DND-41 (cell line): ENCODE data around the gene CBLN2.

Experiments used
- ATAC-seq: fragments of 200-7000 bp; cut with Tn5 transposase; 3 replicates; pipeline ENCODE4 v1.9.1; 2021; ENCODE audit warnings: low read depth; ENCODE audit not compliant: insufficient read depth
- DNase-seq: peaks from one replicate; pipeline ENCODE4 v3.0.0-alpha.2; 2020
- H2AFZ ChIP-seq: 2 replicates; pipeline ENCODE4 v1.6.0; 2012; ENCODE audit warnings: low read depth, low read length
- H3K27ac ChIP-seq: 2 replicates; pipeline ENCODE4 v1.5.1; 2012; ENCODE audit warnings: low read length, inconsistent platforms
- H3K27me3 ChIP-seq: fragments of 200-600 bp; sonication (generic); 2 replicates; pipeline ENCODE4 v1.6.0; 2012; ENCODE audit warnings: low read length, mild to moderate bottlenecking, inconsistent platforms; ENCODE audit not compliant: insufficient read depth, poor library complexity
- H3K36me3 ChIP-seq: 2 replicates; pipeline ENCODE4 v1.5.1; 2012; ENCODE audit warnings: low read length, inconsistent platforms; ENCODE audit not compliant: insufficient read depth
- H3K4me1 ChIP-seq: 2 replicates; pipeline ENCODE4 v1.5.1; 2012; ENCODE audit warnings: mild to moderate bottlenecking, low read length; ENCODE audit not compliant: insufficient read depth
- H3K4me2 ChIP-seq: 2 replicates; pipeline ENCODE4 v1.6.0; 2012; ENCODE audit warnings: mild to moderate bottlenecking, moderate library complexity, low read length, inconsistent platforms; ENCODE audit not compliant: insufficient read depth
- H3K4me3 ChIP-seq, 2 experiments: fragments of 200-600 bp in 1 of 2; shearing (Covaris generic) in 1 of 2; 2 replicates each; pipeline ENCODE4 v1.5.1; 2012 to 2016; ENCODE audit warnings: inconsistent platforms in 2 of 2, low read length in 2 of 2, mild to moderate bottlenecking in 2 of 2, low read depth in 1 of 2, moderate library complexity in 1 of 2
- H3K79me2 ChIP-seq: 2 replicates; pipeline ENCODE4 v1.6.0; 2012; ENCODE audit warnings: low read length, inconsistent platforms; ENCODE audit not compliant: insufficient read depth
- H3K9ac ChIP-seq: 2 replicates; pipeline ENCODE4 v1.6.0; 2012; ENCODE audit warnings: low read depth, mild to moderate bottlenecking, inconsistent platforms, low read length, moderate library complexity
- H3K9me3 ChIP-seq: 2 replicates; pipeline ENCODE4 v1.5.1; 2012; ENCODE audit warnings: low read length, moderate library complexity, mild to moderate bottlenecking, inconsistent platforms; ENCODE audit not compliant: insufficient read depth, severe bottlenecking
- H4K20me1 ChIP-seq: 2 replicates; pipeline ENCODE4 v1.6.0; 2012; ENCODE audit warnings: low read length; ENCODE audit not compliant: insufficient read depth
- CTCF ChIP-seq: IDR thresholded peaks from 2 replicates; pipeline ENCODE4 v1.5.1; 2012; ENCODE audit warnings: borderline replicate concordance, low read length, moderate library complexity, mild to moderate bottlenecking; ENCODE audit not compliant: poor library complexity, severe bottlenecking; ENCODE audit errors: extremely low read depth
- EZH2 ChIP-seq: IDR thresholded peaks from 3 replicates; pipeline ENCODE4 v1.6.1; 2012; ENCODE audit warnings: borderline replicate concordance, low read depth, mild to moderate bottlenecking, moderate library complexity, low read length, inconsistent platforms; ENCODE audit not compliant: severe bottlenecking

Gene CBLN2

GRCh38 chr18:72544092-72544886 lies at the start of gene CBLN2:
Gene CBLN2, minus strand, starts transcription at chr18:72544342. Its CDS starts 2,182 bp downstream, at chr18:72542160.
- no peaks in the 10 kb centered on the region for H3K79me2 ChIP-seq
- H3K9me3 ChIP-seq: peaks cover 5% of the 10 kb centered on the region
- no peaks in the 10 kb centered on the region for H3K4me1 ChIP-seq
- H2AFZ ChIP-seq: no peak within 1 kb of the TSS
- DNase-seq (no peak), ATAC-seq (no peak)
- TF ChIP-seq CTCF (no peak), EZH2 (no peak)
- no peak within 1 kb of the TSS for H3K9ac ChIP-seq
- no peaks in the 10 kb centered on the region for H4K20me1 ChIP-seq
- H3K4me2 ChIP-seq: no peak within 1 kb of the TSS
- H3K36me3 ChIP-seq: no peaks in the 10 kb centered on the region
- H3K27ac ChIP-seq: no peak within 1 kb of the TSS
- no peaks in the 10 kb centered on the region for H3K27me3 ChIP-seq
- H3K4me3 ChIP-seq: no peak within 1 kb of the TSS

- Histone ChIP-seq H3K4me3 (no peak overlapping the region), H4K20me1 (no peaks in the 10 kb centered on the region), H3K27ac (no peak overlapping the region), H3K79me2 (no peaks in the 10 kb centered on the region), H3K4me1 (no peaks in the 10 kb centered on the region), H3K36me3 (no peaks in the 10 kb centered on the region), H3K9me3 (peaks cover 11% of the 10 kb centered on the region), H3K9ac (no peak overlapping the region), H3K4me2 (no peak overlapping the region), H3K27me3 (no peaks in the 10 kb centered on the region), H2AFZ (no peak overlapping the region)
- DNase-seq (no peak), ATAC-seq (no peak)
- TF ChIP-seq CTCF (no peak), EZH2 (no peak)
Observed at GRCh38 chr18:72588360-72588759, 44.2 kb upstream of the CBLN2 start.

- Histone ChIP-seq H3K36me3 (no peaks in the 10 kb centered on the region), H3K27ac (no peak overlapping the region), H2AFZ (no peak overlapping the region), H3K4me3 (no peak overlapping the region), H3K4me2 (no peak overlapping the region), H4K20me1 (no peaks in the 10 kb centered on the region), H3K9ac (no peak overlapping the region), H3K4me1 (no peaks in the 10 kb centered on the region), H3K79me2 (no peaks in the 10 kb centered on the region), H3K27me3 (no peaks in the 10 kb centered on the region), H3K9me3 (peaks cover 11% of the 10 kb centered on the region)
- TF ChIP-seq EZH2 (no peak), CTCF (no peak)
- ATAC-seq (no peak), DNase-seq (no peak)
Observed at GRCh38 chr18:72584787-72585186, 40.6 kb upstream of the CBLN2 start.
